OCI-M2 (cell line): ENCODE results near the gene SEMA5A.

Experiments used
- DNase-seq: peaks from one replicate; lab custom pipeline; 2025; ENCODE audit not compliant: unreplicated experiment; lab: John Stamatoyannopoulos, UW

The SEMA5A gene

DNA sequence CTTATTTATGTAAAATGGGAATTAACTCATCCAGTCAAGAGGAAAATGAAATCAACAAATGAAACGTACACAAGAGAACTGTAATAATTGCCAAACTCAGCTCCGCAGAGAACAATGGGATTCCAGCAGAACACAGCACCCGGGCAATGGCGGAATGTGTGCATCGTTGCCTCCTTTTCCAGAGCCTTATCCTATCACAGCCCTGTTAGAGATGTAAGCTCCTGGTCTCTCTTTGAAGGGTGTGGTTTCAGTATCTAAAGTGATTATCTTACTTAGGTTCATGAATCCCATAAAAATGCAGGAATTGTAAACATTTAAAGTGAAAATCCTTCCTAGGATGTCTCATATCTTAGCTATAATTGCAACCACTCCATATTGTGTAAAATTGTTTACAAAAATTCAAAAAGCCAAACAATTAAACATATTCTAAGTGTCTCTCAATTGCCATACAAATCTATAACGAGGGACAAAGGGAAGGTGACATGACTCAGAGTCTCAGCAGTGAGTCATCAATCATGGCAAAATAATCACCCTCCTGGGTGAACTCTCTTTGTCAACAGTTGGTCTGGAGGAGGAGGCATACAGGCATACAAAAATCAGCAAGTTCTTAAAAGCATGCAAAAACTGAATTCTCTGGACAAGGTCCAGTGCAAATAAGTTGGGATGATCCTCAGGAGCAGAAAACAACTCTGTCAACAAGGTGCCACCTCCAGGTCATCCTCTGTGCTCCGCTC is 22.6 kb downstream of the SEMA5A start:
- no peak for DNase-seq

DNA sequence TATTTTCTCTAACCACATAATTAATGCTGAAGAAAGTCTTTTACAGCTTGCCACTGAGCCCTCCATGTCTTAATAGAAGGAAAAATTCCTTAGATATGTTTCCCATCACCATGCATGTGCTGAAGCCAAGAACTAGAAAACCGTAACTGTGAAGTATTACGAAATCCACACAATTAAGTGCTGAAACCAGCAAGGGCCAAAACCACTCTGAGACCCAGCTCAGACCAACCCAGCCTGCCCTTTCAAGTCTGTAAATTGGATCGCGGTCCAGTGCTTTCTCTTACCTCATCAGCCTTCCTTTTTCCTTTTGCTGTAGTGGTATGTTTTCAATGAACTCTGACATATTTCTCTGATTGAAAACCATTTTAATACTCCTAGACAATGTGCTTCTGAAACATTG is 26.3 kb downstream of the SEMA5A start:
- DNase-seq: no peak

DNA sequence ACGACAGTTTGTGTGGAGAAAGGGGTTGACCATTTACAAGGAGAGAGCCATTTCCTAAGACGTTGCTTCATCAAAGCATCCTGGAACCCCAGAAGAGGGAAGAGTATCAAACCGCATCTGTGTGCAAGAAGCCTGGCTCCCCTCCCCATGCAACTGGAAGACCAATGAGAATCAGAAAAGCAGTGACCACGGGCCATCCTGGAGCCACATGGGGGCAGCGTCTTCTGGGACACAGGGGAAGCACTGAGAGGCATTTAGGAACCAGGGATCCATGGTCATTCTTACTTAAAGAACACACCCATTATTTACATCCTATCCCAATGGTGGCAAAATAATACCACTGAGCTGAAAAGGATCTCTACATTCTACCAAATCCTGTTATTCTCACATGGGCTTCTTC is 29.3 kb downstream of the SEMA5A start:
- DNase-seq: no peak

DNA sequence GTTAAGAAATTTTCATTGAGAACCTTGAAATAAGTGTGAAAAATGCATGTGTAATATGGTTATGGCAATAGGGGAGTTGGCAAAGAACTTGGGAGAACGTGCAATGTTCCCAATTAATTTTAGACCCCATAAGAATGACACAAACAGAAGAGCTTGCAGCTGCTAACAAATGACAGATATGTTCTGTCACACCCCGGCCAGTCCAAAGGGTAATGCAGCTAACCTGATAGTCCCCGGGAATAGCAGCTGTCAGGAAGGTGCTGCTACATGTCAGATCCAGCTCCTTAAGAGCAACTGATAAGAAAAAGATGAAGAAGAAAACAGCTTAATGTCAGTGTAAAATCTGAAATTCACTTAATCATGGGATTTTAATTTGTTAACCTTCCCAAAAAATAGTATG is 30.4 kb downstream of the SEMA5A start:
- no peak for DNase-seq

DNA sequence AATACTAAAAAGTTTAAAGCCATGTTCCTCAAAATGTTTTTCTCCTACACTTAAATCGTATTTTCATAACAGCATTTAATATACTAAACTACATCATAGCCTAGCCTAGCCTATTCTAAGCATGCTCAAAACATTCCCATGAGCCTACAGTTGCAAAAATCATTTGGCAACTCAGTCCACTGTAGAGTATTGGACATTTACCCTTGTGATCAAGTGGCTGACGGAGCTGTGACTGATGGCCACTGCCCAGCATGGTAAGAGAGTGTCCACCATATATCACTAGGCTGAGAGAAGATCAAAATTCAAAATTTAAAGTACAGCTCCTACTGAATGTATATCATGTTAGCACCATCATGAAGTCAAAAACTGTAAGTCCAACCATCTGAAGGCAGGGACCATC is 30.9 kb downstream of the SEMA5A start:
- no peak for DNase-seq

DNA sequence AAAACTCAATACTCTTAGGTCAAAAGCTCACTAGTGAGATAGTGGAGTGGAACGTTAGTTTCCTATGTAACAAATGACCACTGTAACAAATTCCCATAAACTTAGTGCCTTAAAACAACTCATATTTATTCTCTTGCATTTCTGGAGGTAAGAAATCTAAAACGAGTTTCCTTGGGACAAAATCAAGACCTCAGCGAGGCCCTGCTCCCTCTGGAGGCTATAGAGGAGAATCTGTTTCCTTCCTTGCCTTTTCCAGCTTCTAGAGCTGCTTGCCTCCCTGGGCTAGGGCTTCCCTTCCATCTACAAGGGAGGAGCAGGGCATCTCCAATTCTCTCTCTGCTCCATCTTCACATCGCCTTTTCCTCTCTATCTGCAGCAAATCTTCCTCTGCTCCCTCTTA is 32.0 kb downstream of the SEMA5A start:
- no peak for DNase-seq

DNA sequence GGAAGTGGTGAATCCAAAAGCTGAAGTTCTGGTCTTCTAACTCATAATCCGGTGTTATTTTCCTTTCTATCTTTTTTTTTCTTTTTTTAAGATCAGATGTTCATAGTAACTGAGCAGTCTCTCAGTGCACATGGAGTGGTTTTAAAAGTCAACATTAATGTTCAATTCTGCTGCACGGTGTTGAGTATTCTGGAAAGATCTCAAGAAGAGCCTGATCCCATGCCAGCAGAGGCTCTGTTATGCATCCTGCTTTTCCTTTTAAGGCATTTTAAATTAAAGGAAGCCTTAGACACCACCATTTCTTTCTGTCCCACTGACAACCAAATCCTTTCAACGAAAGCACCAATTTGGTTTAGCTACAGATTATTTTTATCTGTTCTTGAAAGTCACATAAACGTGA is 33.4 kb downstream of the SEMA5A start:
- no peak for DNase-seq

DNA sequence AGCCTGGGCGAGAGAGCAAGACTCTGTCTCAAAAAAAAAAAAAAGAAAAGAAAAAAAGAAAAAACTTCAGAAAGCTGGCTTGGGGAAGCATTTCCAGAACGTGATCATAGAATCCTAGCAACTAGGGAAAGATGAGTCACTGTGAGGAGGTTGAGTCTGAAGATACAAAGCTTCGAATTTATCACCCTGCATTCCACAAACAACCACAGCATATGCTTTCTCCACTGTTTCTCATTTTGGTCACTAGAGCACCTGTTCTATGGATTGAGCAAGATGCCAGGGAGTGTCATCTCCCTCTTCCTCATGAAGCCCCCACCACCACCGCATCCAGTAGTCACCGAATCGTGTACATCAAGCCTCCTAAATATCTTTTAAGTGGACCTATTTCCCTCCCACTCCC is 37.9 kb downstream of the SEMA5A start:
- DNase-seq: no peak

DNA sequence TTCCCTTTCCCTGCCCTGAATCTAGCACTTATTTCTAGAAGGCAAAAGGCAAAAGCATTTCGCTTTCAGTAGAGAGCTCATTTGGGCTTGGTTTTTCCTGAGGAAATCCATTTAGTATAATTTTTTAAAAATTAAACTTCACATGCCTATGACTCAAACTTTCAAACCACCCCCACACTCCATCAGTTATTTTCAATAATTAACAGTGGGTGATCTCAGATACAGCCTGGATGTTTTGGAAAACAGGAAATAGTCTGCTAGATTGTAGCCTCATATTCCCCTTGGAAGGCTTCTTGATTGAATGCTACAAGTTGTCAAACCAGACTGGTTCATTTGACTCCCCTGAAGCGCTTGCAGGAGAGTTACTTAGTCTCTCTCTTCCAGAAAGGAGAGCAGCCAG is 40.6 kb downstream of the SEMA5A start:
- no peak for DNase-seq

DNA sequence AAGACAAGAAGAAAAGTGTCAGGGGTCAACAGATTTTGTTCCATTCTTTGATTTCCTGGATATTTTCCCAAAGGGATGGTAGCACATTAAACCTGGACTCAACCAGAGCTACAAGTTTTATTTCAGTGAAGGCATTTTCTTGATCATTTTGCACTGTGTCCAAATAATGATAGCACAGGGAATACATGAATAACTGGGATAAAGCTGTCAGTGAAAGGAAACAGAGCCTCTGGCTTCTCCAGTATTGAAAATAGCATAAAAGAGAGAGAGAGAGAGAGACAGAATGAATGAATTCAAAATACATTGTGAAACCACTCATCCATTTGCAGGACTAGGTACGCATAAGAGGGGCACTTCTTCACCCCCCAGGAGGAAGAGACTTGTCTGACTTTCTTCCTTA is 43.0 kb downstream of the SEMA5A start:
- no peak for DNase-seq

DNA sequence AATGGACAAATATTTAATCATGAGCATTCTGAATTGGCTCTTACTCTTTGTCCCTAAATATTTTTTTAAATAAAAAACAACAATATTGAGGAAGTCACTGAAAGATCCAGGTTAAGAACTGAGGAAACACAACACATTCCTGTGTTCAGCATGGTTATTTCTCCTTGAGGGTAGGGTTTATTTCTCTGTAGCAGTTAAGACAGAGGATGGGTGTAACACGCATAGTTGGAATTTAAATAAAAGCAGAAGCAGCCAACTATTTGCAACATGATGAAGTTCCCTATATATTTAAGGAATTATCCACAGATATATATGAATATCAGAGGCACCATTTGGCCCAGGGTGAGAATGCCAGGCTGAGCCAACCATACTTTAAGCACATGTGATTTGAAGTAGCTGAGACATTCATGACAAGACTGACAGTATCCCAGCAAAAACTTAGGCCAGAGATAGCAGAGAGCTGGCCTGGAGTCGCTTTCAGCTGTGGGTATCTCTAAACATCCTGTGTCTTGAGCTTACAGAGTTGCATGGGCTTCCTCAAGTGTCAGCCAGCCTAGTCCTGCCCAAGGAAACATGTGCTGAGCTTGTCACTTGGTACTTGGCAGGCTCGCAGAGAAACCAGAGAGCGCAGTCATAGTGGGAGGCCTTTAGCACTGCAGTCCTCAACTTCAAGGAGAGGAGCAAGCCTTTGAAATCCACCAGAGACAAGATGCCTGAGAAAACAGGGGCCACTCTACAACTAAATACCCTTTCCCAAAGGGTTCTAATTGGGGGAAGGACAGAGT is 43.6 kb downstream of the SEMA5A start:
- DNase-seq: no peak

DNA sequence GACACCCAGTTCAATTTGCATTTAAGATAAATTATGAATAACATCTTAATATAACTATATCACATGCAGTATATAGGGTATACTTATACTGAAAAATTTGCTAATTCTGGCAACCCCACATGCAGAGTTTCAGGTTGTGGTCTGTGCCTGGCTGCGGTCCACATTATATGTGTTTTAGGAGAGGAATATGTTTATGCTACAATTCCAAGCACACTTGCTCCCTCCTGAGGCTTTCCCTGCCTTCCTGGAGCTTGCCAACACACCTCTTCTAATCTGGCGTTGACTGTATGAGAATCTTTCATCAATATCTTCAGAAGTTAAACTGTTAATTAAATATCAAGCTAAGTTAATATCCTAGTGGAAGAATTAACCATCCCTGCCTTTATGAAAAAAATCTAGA is 45.2 kb downstream of the SEMA5A start:
- DNase-seq: no peak

DNA sequence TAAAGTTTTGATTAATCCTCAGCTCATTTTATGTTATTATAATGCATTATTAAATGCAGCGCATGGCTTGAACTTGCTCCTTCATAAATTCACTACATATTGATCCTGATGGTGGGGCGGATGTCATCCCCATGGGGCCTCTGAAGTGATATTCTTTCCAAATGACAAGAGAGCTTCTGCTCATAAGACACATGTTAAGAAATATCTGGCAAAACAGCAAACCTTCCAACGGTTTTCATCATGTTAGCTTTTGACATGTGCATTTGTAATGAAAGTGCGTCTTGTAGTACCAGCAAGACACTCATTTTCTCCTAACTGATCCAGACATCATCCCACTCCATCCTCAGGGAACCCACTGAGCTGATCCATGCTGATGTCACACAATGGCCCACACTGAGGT is 45.7 kb downstream of the SEMA5A start:
- no peak for DNase-seq

DNA sequence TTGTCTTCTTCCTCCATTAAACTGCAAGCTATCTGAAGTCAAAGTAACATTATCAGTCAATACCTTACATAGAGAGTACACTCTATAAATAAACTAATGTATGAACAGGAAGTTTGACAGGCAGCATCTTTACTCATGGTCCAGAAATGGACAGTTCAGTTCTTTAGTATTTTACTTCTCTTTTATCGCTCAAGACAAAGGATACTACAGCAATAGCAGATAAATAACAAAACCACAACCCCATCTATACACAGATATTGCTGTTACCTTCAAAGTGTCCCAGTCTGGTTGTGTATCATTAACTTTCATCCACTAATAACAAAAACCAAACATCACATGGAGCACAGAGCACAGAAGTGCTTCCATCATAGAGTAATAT is 46.4 kb downstream of the SEMA5A start:
- DNase-seq: no peak

DNA sequence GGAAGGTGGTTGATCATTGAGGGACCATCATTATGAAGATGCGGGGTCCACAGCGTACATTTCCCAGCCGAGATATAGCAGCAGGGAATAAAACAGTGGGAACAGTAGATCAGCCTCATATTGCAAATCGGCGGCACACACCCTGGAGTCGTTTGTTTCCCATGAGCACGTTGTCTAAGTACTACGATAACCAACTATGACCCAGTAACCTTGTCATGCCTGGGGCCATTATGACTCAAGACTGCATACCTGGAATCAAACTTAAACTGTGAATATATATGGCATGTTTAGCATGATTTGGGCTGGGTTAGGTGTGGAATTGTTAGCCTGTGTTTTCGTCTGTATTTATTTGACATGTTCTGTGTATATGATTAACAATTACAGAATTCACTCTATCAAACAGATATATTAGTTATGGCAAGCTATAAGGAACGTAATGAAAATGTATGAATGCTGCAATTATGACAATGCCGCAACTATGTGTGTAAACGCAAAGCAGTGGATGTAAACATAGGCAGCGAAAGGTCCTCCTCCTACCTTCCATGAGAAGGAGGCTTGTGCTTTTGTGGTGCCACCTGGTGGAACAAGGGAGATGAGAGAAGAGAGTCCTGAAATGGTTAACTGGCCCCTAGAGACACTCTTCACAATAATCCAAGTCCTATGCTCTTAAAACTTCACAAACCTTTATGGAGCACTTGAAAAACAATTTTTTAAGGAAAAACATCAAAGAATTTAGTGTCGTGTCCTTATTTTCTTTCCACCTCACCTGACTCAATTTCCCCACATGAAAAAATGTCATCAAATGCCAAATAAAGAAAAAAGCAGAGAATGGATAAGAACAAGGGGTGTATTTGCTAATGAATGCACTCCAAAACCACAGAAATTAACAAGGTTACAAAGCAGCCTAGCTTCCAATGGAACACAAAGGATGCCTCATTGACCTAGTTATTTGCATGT is 47.1 kb downstream of the SEMA5A start:
- DNase-seq: no peak

DNA sequence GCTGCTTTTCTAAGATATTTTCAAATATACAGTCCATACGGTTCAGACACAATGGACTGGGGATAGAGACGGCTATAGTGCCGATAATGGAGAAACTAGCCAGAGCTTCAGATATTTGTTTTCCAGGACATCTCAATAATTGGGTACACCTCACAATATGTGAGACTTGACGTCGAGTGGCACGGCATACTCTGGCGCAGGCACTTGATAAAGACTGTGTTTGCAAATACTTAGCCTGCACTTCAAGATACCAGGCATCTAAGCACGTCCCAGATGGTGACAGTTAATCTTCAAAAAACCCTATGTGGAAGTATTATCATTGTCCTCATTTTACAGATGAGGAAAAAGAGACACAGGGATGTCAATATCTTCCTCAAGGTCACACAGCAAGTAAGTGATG is 48.5 kb downstream of the SEMA5A start:
- no peak for DNase-seq

DNA sequence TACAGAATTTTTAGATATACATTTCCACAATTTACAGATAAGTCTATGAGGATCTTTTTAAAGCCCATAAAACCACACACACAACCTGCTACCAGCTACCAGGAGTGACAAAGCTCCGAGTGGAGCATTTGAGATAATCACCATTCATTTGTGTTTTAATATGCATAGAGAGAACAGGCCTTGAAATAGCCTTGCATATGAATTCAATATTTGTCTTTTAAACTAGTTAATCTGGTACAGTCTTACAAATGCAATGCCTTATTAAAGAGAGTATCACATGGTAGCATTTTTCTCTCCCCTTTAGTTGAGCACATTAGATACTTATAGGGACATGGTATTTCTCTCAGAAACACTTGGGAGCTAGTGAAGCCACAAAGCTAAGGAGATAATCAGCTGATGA is 49.1 kb downstream of the SEMA5A start:
- DNase-seq: no peak

DNA sequence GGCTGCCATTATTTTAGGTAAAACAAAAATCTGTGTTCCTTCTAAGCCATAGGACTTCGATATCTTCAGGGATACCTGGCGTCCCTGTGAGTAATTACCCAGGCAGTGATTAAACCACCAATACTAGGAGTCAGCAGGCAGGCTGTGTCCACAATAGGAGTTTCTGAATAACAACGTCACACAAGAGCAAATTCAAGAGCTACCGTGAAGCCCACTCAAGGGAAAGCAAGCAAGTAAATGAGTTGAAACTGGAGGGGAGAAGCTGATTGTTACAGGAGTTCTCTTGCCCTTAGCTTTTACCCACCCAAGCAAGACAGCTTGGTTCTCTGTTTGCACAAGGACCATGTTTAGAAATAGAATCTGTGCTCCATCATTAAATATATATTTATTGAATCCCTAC is 50.8 kb downstream of the SEMA5A start:
- DNase-seq: no peak

DNA sequence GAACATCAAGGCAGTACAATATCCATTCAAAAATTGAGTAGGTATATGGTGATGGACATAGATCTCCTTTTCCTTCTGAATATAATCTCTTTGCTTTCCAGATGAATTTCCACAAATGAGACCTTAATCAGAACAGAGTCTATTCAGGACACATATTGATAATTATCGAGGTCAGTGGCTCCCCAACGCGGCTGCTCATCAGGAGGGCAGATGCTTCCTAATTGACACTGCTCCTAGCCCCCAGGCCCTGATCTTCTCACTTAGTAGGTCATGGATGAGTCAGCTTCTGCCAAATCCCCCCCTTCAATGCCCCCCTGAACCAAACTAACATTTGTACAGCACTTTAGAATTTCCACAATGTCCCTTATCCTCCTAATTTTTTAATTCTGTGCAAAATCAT is 51.6 kb downstream of the SEMA5A start:
- DNase-seq: no peak

DNA sequence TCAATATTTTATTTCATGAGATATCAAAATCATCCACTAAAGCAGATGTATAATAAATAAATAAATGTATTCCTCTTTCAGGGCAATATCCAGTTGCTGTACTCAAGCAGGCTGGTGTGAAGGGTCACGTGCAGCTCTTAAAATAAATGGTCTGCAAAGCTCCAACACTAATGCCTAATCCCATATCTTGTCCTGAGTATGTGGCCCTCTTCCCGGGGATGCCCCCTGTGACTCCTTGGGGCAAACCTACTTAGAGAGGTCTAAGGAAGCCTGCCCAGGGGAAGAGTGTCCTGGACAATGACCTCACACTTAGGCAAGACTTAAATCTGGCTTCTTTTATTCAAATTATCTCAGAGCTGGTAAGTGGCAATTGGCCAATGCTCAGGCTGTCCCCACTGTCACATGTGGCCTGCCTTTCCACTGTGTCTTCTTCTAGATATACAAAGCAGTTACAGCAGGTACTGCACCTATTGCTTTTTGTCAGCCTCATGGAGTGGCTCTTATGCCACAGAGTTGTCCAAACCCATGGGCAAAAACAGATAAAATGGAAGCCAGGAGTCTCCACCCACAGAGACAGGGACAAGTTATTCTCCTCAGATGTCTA is 55.3 kb downstream of the SEMA5A start:
- DNase-seq: no peak

DNA sequence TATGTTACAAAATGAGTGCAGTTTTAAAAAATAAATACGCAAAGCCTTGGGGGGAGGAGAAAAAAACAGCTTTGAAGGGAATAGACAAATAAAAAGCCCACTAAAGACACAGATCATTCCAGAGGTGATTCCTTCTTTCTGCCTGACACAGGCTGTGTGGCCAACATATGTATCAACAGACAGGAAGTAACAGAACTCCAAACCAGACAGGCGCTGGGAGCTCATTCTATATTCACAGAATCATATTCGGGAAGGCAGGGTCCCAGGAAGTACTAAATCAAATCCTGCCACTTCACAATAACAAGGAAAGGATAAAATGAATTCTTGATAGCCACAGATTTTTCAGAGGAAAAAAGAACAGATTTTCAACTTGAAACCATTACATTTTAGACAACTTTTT is 62.1 kb downstream of the SEMA5A start:
- no peak for DNase-seq
